Measurements from ENCODE around the gene CDK17.

DNA sequence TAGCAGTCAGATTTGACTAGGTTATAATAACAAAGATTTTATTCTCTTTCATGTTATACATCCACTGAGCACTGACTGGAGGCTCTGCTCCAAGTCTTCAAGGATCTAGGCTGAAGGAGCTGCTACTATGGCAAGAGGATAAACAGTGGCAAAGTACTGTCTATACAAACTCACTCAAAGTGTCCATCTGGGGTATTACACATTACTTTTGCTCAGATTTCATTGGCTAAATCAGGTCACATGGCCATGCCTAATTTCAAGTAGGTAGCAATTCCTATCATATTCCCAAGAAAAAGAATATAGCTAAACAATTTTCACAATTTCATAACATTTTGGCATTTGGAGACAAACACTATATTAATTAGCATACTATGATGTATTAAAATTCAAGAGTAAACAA is 40.9 kb downstream of the CDK17 start:
- TF ChIP-seq CTCF (IDR thresholded peaks at IDR 0.05) (no peak), POLR2A (IDR thresholded peaks at IDR 0.05) (no peak)
